Measurements from ENCODE around the gene SGCD.
"Not testable (repeated sequence)": the region's sequence is repeated elsewhere in the genome, so short reads cannot be mapped to it uniquely, and the experiment has no call there.

SGCD gene

GRCh38 chr5:156664832-156665231 lies 337.9 kb downstream of the SGCD start:
- DNase-seq: peak; percentile 22 to 23

GRCh38 chr5:156666686-156667085 lies 339.7 kb downstream of the SGCD start:
- not testable (repeated sequence) for DNase-seq

- no peak for DNase-seq
Observed at GRCh38 chr5:156667616-156668015, 340.7 kb downstream of the SGCD start.

- no peak for DNase-seq
Observed at GRCh38 chr5:156669416-156669815, 342.5 kb downstream of the SGCD start.

GRCh38 chr5:156670615-156671014 lies 343.7 kb downstream of the SGCD start:
- no peak for DNase-seq

GRCh38 chr5:156675395-156675794 lies 348.4 kb downstream of the SGCD start:
- no peak for DNase-seq

GRCh38 chr5:156677963-156678362 lies 351.0 kb downstream of the SGCD start:
- no peak for DNase-seq

GRCh38 chr5:156678484-156678883 lies 351.5 kb downstream of the SGCD start:
- no peak for DNase-seq

GRCh38 chr5:156680831-156681230 lies 353.9 kb downstream of the SGCD start:
- DNase-seq: no peak

GRCh38 chr5:156681265-156681664 lies 354.3 kb downstream of the SGCD start:
- no peak for DNase-seq

GRCh38 chr5:156682971-156683370 lies 356.0 kb downstream of the SGCD start:
- no peak for DNase-seq

- DNase-seq: no peak
Observed at GRCh38 chr5:156683509-156683908, 356.5 kb downstream of the SGCD start.

- no peak for DNase-seq
Observed at GRCh38 chr5:156684216-156684615, 357.3 kb downstream of the SGCD start.

- DNase-seq: no peak
Observed at GRCh38 chr5:156685481-156685880, 358.5 kb downstream of the SGCD start.

- DNase-seq: no peak
Observed at GRCh38 chr5:156686380-156686779, 359.4 kb downstream of the SGCD start.

GRCh38 chr5:156686796-156687195 lies 359.8 kb downstream of the SGCD start:
- no peak for DNase-seq

- no peak for DNase-seq
Observed at GRCh38 chr5:156687514-156687913, 360.6 kb downstream of the SGCD start.

- no peak for DNase-seq
Observed at GRCh38 chr5:156691572-156691971, 364.6 kb downstream of the SGCD start.

- no peak for DNase-seq
Observed at GRCh38 chr5:156693113-156693512, 366.1 kb downstream of the SGCD start.

GRCh38 chr5:156694598-156694997 lies 367.6 kb downstream of the SGCD start:
- no peak for DNase-seq

GRCh38 chr5:156695774-156696173 lies 368.8 kb downstream of the SGCD start:
- no peak for DNase-seq

GRCh38 chr5:156698323-156698722 lies 371.4 kb downstream of the SGCD start:
- DNase-seq: no peak

- no peak for DNase-seq
Observed at GRCh38 chr5:156699147-156699546, 372.2 kb downstream of the SGCD start.

- DNase-seq: no peak
Observed at GRCh38 chr5:156704139-156704538, 377.2 kb downstream of the SGCD start.

- no peak for DNase-seq
Observed at GRCh38 chr5:156706631-156707030, 379.7 kb downstream of the SGCD start.

- no peak for DNase-seq
Observed at GRCh38 chr5:156707750-156708149, 380.8 kb downstream of the SGCD start.

All from activated T-cell treated with anti-CD3 and anti-CD28 coated beads, Interleukin-2, amount 50 U/mL, for 48 hours (primary cell).